Astrocyte (in vitro differentiated cells and primary cell): ENCODE data around the gene ICOSLG. TPM values are rescaled to one million over a fixed set of nuclear protein-coding genes. Genes with fewer than 3 reads are reported as not detected.

Source experiments
- DNase-seq: peaks from one replicate; pipeline ENCODE4 v3.0.0-alpha.2; 2010; ENCODE audit warnings: low read depth
- FAIRE-seq: peaks from 2 replicates; lab custom pipeline; 2011; peaks lifted over from hg19 to GRCh38; lab: Jason Lieb, UNC
- H2AFZ ChIP-seq: 2 replicates; pipeline ENCODE4 v1.6.0; 2012; ENCODE audit warnings: low read depth, low read length, inconsistent platforms
- H3K27ac ChIP-seq: 2 replicates; pipeline ENCODE4 v1.5.1; 2011; ENCODE audit warnings: low read depth, low read length, inconsistent platforms
- H3K27me3 ChIP-seq: 2 replicates; pipeline ENCODE4 v1.6.0; 2011; ENCODE audit warnings: low read length, inconsistent platforms; ENCODE audit not compliant: insufficient read depth
- H3K36me3 ChIP-seq: 2 replicates; pipeline ENCODE4 v1.5.1; 2011; ENCODE audit warnings: low read length, inconsistent platforms; ENCODE audit not compliant: insufficient read depth
- H3K4me1 ChIP-seq: 2 replicates; pipeline ENCODE4 v1.5.1; 2011; ENCODE audit warnings: low read length, inconsistent platforms; ENCODE audit not compliant: insufficient read depth
- H3K4me2 ChIP-seq: 2 replicates; pipeline ENCODE4 v1.6.0; 2012; ENCODE audit warnings: low read length, inconsistent platforms
- H3K4me3 ChIP-seq: 2 replicates; pipeline ENCODE4 v1.5.1; 2011; ENCODE audit warnings: low read depth, mild to moderate bottlenecking, low read length, inconsistent platforms; ENCODE audit not compliant: insufficient read depth
- H3K79me2 ChIP-seq: 2 replicates; pipeline ENCODE4 v1.6.0; 2012; ENCODE audit warnings: mild to moderate bottlenecking, low read length, inconsistent platforms; ENCODE audit not compliant: insufficient read depth
- H3K9ac ChIP-seq: 2 replicates; pipeline ENCODE4 v1.6.0; 2012; ENCODE audit warnings: mild to moderate bottlenecking, low read length, inconsistent platforms
- H3K9me3 ChIP-seq: 2 replicates; pipeline ENCODE4 v1.5.1; 2012; ENCODE audit warnings: low read depth, mild to moderate bottlenecking, low read length, inconsistent platforms; ENCODE audit not compliant: insufficient read depth
- H4K20me1 ChIP-seq: 2 replicates; pipeline ENCODE4 v1.6.0; 2012; ENCODE audit warnings: low read length, inconsistent platforms; ENCODE audit not compliant: insufficient read depth
- H3K27ac Mint-ChIP-seq: one replicate; pipeline ENCODE4 v1.8.0; 2021; ENCODE audit warnings: mild to moderate bottlenecking, mixed read lengths; ENCODE audit not compliant: unreplicated experiment
- H3K27me3 Mint-ChIP-seq: one replicate; pipeline ENCODE4 v1.8.0; 2021; ENCODE audit warnings: low read depth, mixed read lengths; ENCODE audit not compliant: unreplicated experiment
- H3K36me3 Mint-ChIP-seq: one replicate; pipeline ENCODE4 v1.8.0; 2021; ENCODE audit warnings: low read depth, mixed read lengths; ENCODE audit not compliant: unreplicated experiment
- H3K4me1 Mint-ChIP-seq: one replicate; pipeline ENCODE4 v1.8.0; 2021; ENCODE audit warnings: low read depth, mixed read lengths; ENCODE audit not compliant: unreplicated experiment
- H3K4me3 Mint-ChIP-seq: one replicate; pipeline ENCODE4 v1.8.0; 2021; ENCODE audit warnings: mild to moderate bottlenecking, moderate library complexity, mixed read lengths; ENCODE audit not compliant: unreplicated experiment
- H3K9me3 Mint-ChIP-seq: one replicate; pipeline ENCODE4 v1.8.0; 2021; ENCODE audit warnings: mild to moderate bottlenecking, mixed read lengths; ENCODE audit not compliant: unreplicated experiment
- CTCF ChIP-seq: IDR thresholded peaks from 2 replicates; pipeline ENCODE4 v1.5.1; 2011; ENCODE audit warnings: low read depth, mild to moderate bottlenecking, inconsistent platforms, low read length, moderate library complexity; ENCODE audit not compliant: insufficient read depth
- EZH2 ChIP-seq: IDR thresholded peaks from 2 replicates; pipeline ENCODE4 v1.6.1; 2012; ENCODE audit warnings: mild to moderate bottlenecking, low read length, inconsistent platforms; ENCODE audit not compliant: insufficient read depth
- total RNA-seq: library from RNA; stranded (reverse); gene quantifications from 2 replicates; pipeline ENCODE4 v1.2.1, GENCODE V29; 2021

Gene ICOSLG
- total RNA-seq, 1 donor from 2014 or later, result 4.7 TPM

GRCh38 chr21:44281801-44282200 is 41.1 kb upstream of the ICOSLG start:
- Histone ChIP-seq H3K27me3 (peaks cover 2% of the 10 kb centered on the region), H3K9ac (no peak overlapping the region), H3K27ac (no peak overlapping the region), H2AFZ (no peak overlapping the region), H3K79me2 (no peaks in the 10 kb centered on the region), H3K4me1 (no peaks in the 10 kb centered on the region), H3K36me3 (no peaks in the 10 kb centered on the region), H3K9me3 (no peaks in the 10 kb centered on the region), H4K20me1 (no peaks in the 10 kb centered on the region), H3K4me2 (no peak overlapping the region), H3K4me3 (no peak overlapping the region)
- H3K27ac Mint-ChIP-seq, result no peak overlapping the region
- peaks cover 10% of the 10 kb centered on the region for H3K27me3 Mint-ChIP-seq
- DNase-seq, result no peak
- no peak for TF ChIP-seq EZH2
- TF ChIP-seq CTCF, result no peak
- no peaks in the 10 kb centered on the region for H3K4me1 Mint-ChIP-seq
- no peak for FAIRE-seq
- H3K4me3 Mint-ChIP-seq, result no peak overlapping the region
- H3K36me3 Mint-ChIP-seq, result no peaks in the 10 kb centered on the region
- H3K9me3 Mint-ChIP-seq, result no peaks in the 10 kb centered on the region

- H3K4me1 Mint-ChIP-seq, result no peaks in the 10 kb centered on the region
- H3K27me3 ChIP-seq, result peaks cover 2% of the 10 kb centered on the region
- H2AFZ ChIP-seq, result no peak overlapping the region
- H3K79me2 ChIP-seq, result no peaks in the 10 kb centered on the region
- no peaks in the 10 kb centered on the region for H3K9me3 Mint-ChIP-seq
- H3K9me3 ChIP-seq, result no peaks in the 10 kb centered on the region
- TF ChIP-seq EZH2, result no peak
- TF ChIP-seq CTCF, result no peak
- no peaks in the 10 kb centered on the region for H3K4me1 ChIP-seq
- no peaks in the 10 kb centered on the region for H4K20me1 ChIP-seq
- no peak for DNase-seq
- H3K27me3 Mint-ChIP-seq, result peaks cover 21% of the 10 kb centered on the region
- H3K4me2 ChIP-seq, result no peak overlapping the region
- no peaks in the 10 kb centered on the region for H3K36me3 ChIP-seq
- H3K27ac Mint-ChIP-seq, result no peak overlapping the region
- no peak overlapping the region for H3K27ac ChIP-seq
- H3K9ac ChIP-seq, result no peak overlapping the region
- no peak overlapping the region for H3K4me3 ChIP-seq
- no peak for FAIRE-seq
- H3K4me3 Mint-ChIP-seq, result no peak overlapping the region
- no peaks in the 10 kb centered on the region for H3K36me3 Mint-ChIP-seq
Observed at GRCh38 chr21:44279354-44280260, 38.9 kb upstream of the ICOSLG start.

- Mint-ChIP-seq H3K27me3 (peaks cover 20% of the 10 kb centered on the region), H3K4me3 (no peak overlapping the region), H3K9me3 (no peaks in the 10 kb centered on the region), H3K4me1 (no peaks in the 10 kb centered on the region), H3K36me3 (no peaks in the 10 kb centered on the region), H3K27ac (no peak overlapping the region)
- no peaks in the 10 kb centered on the region for H4K20me1 ChIP-seq
- H3K9me3 ChIP-seq, result no peaks in the 10 kb centered on the region
- no peak for TF ChIP-seq CTCF
- no peak for TF ChIP-seq EZH2
- H3K36me3 ChIP-seq, result no peaks in the 10 kb centered on the region
- H3K4me1 ChIP-seq, result no peaks in the 10 kb centered on the region
- DNase-seq (no peak), FAIRE-seq (no peak)
- H3K27me3 ChIP-seq, result peaks cover 2% of the 10 kb centered on the region
- H3K79me2 ChIP-seq, result no peaks in the 10 kb centered on the region
- no peak overlapping the region for H3K27ac ChIP-seq
- no peak overlapping the region for H3K4me3 ChIP-seq
- H3K4me2 ChIP-seq, result no peak overlapping the region
- H2AFZ ChIP-seq, result no peak overlapping the region
- H3K9ac ChIP-seq, result no peak overlapping the region
Observed at GRCh38 chr21:44275041-44275440, 34.3 kb upstream of the ICOSLG start.
